ENCODE results near the gene C11orf98. TPM values are rescaled to one million over a fixed set of nuclear protein-coding genes. Genes with fewer than 3 reads are reported as not detected.
"Not testable (repeated sequence)": the region's sequence is repeated elsewhere in the genome, so short reads cannot be mapped to it uniquely, and the experiment has no call there.

C11orf98 gene
- total RNA-seq, 1 donor from 2014 or later = 73.6 TPM

DNA sequence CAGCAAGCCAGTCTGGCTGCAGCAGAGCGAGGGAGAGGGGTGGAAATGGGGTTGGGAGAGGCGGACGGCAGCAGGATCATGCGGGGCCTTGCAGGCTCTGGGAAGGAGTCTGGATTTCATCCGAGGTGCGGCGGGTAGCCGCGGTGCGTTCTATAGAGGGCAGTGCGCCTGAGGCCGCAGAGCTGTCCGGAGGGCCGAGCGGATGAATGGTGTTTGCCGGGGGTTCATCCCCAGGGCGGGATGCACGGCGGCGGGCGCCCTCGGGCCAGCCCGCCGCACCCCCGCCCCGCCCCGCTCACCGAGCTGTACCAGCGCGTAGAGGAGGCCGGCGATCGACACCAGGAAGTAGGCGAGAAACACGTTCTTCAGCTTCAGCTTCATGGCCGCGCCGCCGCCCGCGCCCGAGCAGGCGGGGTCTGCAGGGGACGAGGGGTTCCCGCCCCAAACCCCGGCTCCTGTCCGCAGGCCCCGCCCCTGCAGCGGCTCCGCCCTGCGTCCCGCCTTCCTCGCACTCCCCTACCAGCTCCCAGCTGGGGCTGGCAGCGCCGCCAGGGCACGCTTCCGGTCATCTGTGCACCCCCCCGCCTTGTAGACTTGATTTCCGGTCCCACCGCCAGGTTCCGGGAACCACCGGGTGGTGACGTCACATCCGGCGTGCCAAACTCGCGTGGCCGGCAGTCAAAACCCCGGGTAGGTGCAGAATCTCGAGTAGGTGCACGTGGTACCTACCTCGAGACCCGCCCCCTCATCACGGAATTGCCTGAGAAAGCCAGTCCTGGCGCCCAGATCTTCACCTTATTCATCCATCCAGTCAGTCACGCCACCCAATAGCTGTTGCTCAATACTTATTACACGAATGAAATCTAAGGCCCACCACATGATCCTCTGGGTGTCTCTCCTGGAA, 43.2 kb downstream of the C11orf98 start, which contains the start of gene B3GAT3:
TSS of gene B3GAT3 (minus strand) at position 420 of the 904 bp plus-strand sequence. CDS start at position 381, 39 bp downstream.
- TF ChIP-seq, protein P1, sequence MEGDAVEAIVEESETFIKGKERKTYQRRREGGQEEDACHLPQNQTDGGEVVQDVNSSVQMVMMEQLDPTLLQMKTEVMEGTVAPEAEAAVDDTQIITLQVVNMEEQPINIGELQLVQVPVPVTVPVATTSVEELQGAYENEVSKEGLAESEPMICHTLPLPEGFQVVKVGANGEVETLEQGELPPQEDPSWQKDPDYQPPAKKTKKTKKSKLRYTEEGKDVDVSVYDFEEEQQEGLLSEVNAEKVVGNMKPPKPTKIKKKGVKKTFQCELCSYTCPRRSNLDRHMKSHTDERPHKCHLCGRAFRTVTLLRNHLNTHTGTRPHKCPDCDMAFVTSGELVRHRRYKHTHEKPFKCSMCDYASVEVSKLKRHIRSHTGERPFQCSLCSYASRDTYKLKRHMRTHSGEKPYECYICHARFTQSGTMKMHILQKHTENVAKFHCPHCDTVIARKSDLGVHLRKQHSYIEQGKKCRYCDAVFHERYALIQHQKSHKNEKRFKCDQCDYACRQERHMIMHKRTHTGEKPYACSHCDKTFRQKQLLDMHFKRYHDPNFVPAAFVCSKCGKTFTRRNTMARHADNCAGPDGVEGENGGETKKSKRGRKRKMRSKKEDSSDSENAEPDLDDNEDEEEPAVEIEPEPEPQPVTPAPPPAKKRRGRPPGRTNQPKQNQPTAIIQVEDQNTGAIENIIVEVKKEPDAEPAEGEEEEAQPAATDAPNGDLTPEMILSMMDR (IDR thresholded peaks at IDR 0.05; ENCODE audit: partially characterized antibody, unreplicated experiment) = no peak
- peak within 1 kb of the TSS; percentile 99 for H3K4me3 Mint-ChIP-seq (ENCODE audit: unreplicated experiment)
- DNase-seq = peak; percentile 98
- peaks cover 5% of the 10 kb centered on the region for H3K36me3 Mint-ChIP-seq (ENCODE audit: unreplicated experiment)
- H3K4me1 Mint-ChIP-seq (ENCODE audit: low read depth, unreplicated experiment) = peaks cover 6% of the 10 kb centered on the region
- H3K27me3 Mint-ChIP-seq (ENCODE audit: unreplicated experiment) = peaks cover 10% of the 10 kb centered on the region
- peaks cover 14% of the 10 kb centered on the region for H3K9me3 Mint-ChIP-seq (ENCODE audit: unreplicated experiment)
- H3K27ac Mint-ChIP-seq (ENCODE audit: unreplicated experiment) = peak within 1 kb of the TSS; percentile 96

DNA sequence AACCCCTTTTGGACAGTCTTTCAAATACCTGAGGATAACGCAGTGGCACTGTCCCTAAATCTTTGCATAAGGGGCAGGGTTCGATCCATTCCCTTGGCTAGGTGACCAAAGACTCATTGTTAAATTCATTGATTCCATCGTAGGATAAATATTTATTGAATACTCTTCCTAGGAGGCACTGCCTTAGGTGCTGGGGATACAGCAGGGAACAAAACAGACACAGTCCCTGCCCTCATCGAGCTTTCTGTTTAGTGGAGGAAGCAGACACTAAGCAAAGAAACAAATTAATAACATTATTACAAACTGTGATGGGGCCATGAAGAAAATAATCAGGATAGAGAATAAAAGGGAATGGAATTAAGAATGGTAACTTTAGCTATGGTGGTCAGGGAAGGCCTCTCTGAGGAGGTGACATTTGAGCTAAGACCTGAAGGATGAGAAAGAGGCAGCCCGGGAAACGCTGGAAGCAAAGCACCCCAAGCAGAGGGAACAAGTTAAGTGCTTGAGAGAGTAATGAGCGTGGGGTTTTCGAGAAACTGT, 43.9 kb downstream of the C11orf98 start:
- Mint-ChIP-seq H3K27me3 (ENCODE audit: unreplicated experiment) (peaks cover 10% of the 10 kb centered on the region), H3K4me1 (ENCODE audit: low read depth, unreplicated experiment) (peaks cover 6% of the 10 kb centered on the region), H3K9me3 (ENCODE audit: unreplicated experiment) (peaks cover 14% of the 10 kb centered on the region), H3K4me3 (ENCODE audit: unreplicated experiment) (peak overlapping the region; percentile 99), H3K27ac (ENCODE audit: unreplicated experiment) (peak overlapping the region; percentile 96), H3K36me3 (ENCODE audit: unreplicated experiment) (peaks cover 5% of the 10 kb centered on the region)
- TF ChIP-seq, protein P1 (IDR thresholded peaks at IDR 0.05; ENCODE audit: partially characterized antibody, unreplicated experiment) = no peak
- DNase-seq = no peak

- DNase-seq; H3K36me3 Mint-ChIP-seq (ENCODE audit: unreplicated experiment); H3K9me3 Mint-ChIP-seq (ENCODE audit: unreplicated experiment); H3K27ac Mint-ChIP-seq (ENCODE audit: unreplicated experiment); H3K4me1 Mint-ChIP-seq (ENCODE audit: low read depth, unreplicated experiment); H3K4me3 Mint-ChIP-seq (ENCODE audit: unreplicated experiment): not testable (repeated sequence)
- peaks cover 12% of the 10 kb centered on the region for H3K27me3 Mint-ChIP-seq (ENCODE audit: unreplicated experiment)
These were observed 48.1 kb downstream of the C11orf98 start for GRCh38 chr11:62616957-62617356.

DNA sequence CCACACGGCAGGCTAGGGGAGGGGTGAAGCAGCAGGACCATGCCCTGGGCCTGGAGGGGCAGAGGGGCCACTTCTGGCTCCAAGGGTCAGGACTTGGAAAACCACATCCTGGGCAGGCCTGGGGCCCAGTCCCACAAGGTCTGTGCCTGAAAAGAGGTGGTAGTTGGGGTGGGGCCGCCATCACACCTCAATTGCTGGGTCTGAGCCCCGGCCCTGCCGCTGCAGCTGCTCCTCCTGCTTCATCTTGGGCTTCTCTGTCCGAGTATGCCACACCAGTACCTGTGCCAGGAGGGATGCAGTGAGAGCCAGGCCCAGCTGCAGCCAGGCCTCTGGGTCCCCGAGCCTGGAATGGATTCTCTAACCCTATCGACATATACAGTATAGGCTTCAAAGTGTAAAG, 49.5 kb downstream of the C11orf98 start:
- no peak overlapping the region for H3K4me3 Mint-ChIP-seq (ENCODE audit: unreplicated experiment)
- no peak overlapping the region for H3K27ac Mint-ChIP-seq (ENCODE audit: unreplicated experiment)
- H3K9me3 Mint-ChIP-seq (ENCODE audit: unreplicated experiment) = peaks cover 3% of the 10 kb centered on the region
- H3K36me3 Mint-ChIP-seq (ENCODE audit: unreplicated experiment) = no peaks in the 10 kb centered on the region
- no peak for DNase-seq
- H3K27me3 Mint-ChIP-seq (ENCODE audit: unreplicated experiment) = peaks cover 8% of the 10 kb centered on the region
- H3K4me1 Mint-ChIP-seq (ENCODE audit: low read depth, unreplicated experiment) = peaks cover 4% of the 10 kb centered on the region
- TF ChIP-seq, protein P1 (IDR thresholded peaks at IDR 0.05; ENCODE audit: partially characterized antibody, unreplicated experiment) = no peak

GRCh38 chr11:62614275-62614674, 50.7 kb downstream of the C11orf98 start:
- Mint-ChIP-seq H3K4me1 (ENCODE audit: low read depth, unreplicated experiment) (peaks cover 4% of the 10 kb centered on the region), H3K4me3 (ENCODE audit: unreplicated experiment) (peak overlapping the region; percentile 15), H3K36me3 (ENCODE audit: unreplicated experiment) (no peaks in the 10 kb centered on the region), H3K9me3 (ENCODE audit: unreplicated experiment) (peaks cover 5% of the 10 kb centered on the region), H3K27ac (ENCODE audit: unreplicated experiment) (peak overlapping the region; percentile 48), H3K27me3 (ENCODE audit: unreplicated experiment) (peaks cover 7% of the 10 kb centered on the region)
- no peak for DNase-seq
- TF ChIP-seq, protein P1 (IDR thresholded peaks at IDR 0.05; ENCODE audit: partially characterized antibody, unreplicated experiment) = no peak
